HEK293T (cell line): Measurements from ENCODE around the gene ALOX15.

ENCODE experiments used
- ARNT ChIP-seq: fragments of 450-650 bp; IDR thresholded peaks from 2 replicates; pipeline ENCODE4 v1.6.1; 2017; ENCODE audit warnings: mild to moderate bottlenecking
- BHLHE40 ChIP-seq: fragments of 450-650 bp; IDR thresholded peaks from 2 replicates; pipeline ENCODE4 v1.6.1; 2016; ENCODE audit warnings: mild to moderate bottlenecking, moderate library complexity, borderline replicate concordance
- CTBP1 ChIP-seq: fragments of 450-650 bp; IDR thresholded peaks from 2 replicates; pipeline ENCODE4 v1.6.1; 2016; ENCODE audit warnings: borderline replicate concordance
- FOXA1 ChIP-seq: fragments of 450-650 bp; IDR thresholded peaks from 2 replicates; pipeline ENCODE4 v1.6.1; 2016; ENCODE audit warnings: mild to moderate bottlenecking
- FOXK2 ChIP-seq: fragments of 450-650 bp; IDR thresholded peaks from 2 replicates; pipeline ENCODE4 v1.6.1; 2016; ENCODE audit warnings: mild to moderate bottlenecking
- L3MBTL2 ChIP-seq: fragments of 450-650 bp; conservative IDR thresholded peaks from 2 replicates; pipeline ENCODE4 v1.6.1; 2016; ENCODE audit warnings: mild to moderate bottlenecking
- LEF1 ChIP-seq: fragments of 450-650 bp; IDR thresholded peaks from 2 replicates; pipeline ENCODE4 v1.6.1; 2017; ENCODE audit warnings: mild to moderate bottlenecking, borderline replicate concordance
- SP1 ChIP-seq: fragments of 450-650 bp; IDR thresholded peaks from 2 replicates; pipeline ENCODE4 v1.6.1; 2017
- SUZ12 ChIP-seq: fragments of 450-650 bp; IDR thresholded peaks from 2 replicates; pipeline ENCODE4 v1.6.1; 2016; ENCODE audit warnings: mild to moderate bottlenecking
- TARDBP ChIP-seq: fragments of 450-650 bp; IDR thresholded peaks from 2 replicates; pipeline ENCODE4 v1.6.1; 2016
- ZNF384 ChIP-seq: fragments of 450-650 bp; IDR thresholded peaks from 2 replicates; pipeline ENCODE4 v1.6.1; 2016
- TF ChIP-seq, protein P1 (sequence below): fragments of 450-650 bp; IDR thresholded peaks from 2 replicates; pipeline ENCODE4 v1.6.1; 2016

DNA sequence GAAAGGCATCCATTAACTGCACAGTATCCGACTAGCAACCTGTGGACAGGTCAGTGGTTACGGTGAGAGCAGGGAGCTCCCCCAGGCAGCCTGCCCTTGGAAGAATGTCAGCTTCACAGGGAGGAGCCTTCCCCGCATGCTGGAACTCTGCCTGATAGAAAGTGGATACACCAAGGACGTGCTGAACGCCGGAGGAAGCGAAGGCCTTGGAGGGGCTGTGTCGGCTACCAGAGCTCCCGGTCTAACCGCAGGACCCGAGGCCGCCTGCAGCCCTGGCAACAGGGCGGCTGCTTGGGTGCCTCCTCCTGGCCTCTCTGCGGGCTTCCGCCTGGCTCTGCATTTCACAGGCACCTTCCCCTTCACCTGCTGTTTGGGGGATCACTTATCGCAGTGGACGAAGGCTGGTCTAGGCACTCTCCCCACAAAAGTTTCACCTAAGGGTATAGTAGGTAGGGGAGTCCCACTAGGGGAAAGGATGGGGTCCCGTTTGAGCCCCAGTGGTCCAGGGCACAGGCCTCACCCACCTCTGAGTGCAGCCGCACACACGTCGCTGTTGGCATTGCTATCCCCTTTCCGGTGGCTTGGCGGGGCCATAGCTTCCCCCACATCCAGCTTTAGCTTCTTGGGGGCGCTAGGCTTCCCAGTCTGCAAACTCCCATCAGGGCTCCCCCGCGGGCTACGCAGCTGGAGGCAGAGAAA, 32.7 kb upstream of the ALOX15 start:
- no peak for TF ChIP-seq CTBP1
- TF ChIP-seq LEF1 = no peak
- no peak for TF ChIP-seq BHLHE40
- no peak for TF ChIP-seq FOXK2
- TF ChIP-seq ARNT = no peak
- no peak for TF ChIP-seq SP1
- TF ChIP-seq TARDBP = no peak
- no peak for TF ChIP-seq FOXA1
- TF ChIP-seq SUZ12 = no peak
- no peak for TF ChIP-seq L3MBTL2
- TF ChIP-seq, protein P1, sequence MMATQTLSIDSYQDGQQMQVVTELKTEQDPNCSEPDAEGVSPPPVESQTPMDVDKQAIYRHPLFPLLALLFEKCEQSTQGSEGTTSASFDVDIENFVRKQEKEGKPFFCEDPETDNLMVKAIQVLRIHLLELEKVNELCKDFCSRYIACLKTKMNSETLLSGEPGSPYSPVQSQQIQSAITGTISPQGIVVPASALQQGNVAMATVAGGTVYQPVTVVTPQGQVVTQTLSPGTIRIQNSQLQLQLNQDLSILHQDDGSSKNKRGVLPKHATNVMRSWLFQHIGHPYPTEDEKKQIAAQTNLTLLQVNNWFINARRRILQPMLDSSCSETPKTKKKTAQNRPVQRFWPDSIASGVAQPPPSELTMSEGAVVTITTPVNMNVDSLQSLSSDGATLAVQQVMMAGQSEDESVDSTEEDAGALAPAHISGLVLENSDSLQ = no peak
- no peak for TF ChIP-seq ZNF384
